ENCODE measurements around the gene SYT17. TPM values are rescaled to one million over a fixed set of nuclear protein-coding genes. Genes with fewer than 3 reads are reported as not detected.

Gene SYT17
- polyA plus RNA-seq, 2 of the 4 experiments (the other 2 are of a cell fraction) = 9.8 to 18.7 TPM

GRCh38 chr16:19173649-19174383 lies 5.8 kb downstream of the SYT17 start:
- CTCF ChIA-PET = interaction anchor here (0.8 to 1.6 kb wide), 6 partner anchors 8 to 329 kb away, joined by 3 to 8 read pairs (median 4); no protein-coding TSS in a partner anchor
- POLR2A ChIA-PET = no interaction called here
- peaks cover 6% of the 10 kb centered on the region; the same call in 1 of the 3 replicates for H3K4me1 ChIP-seq
- no peak overlapping the region for H3K4me2 ChIP-seq
- no peak overlapping the region for H3K27ac ChIP-seq
- ATAC-seq = no peak
- FAIRE-seq = no peak
- H3K9me3 ChIP-seq = no peaks in the 10 kb centered on the region
- no peak for DNase-seq (ENCODE audit: low read depth in 1 of 2, low spot score in 1 of 2)
- 90% methylated on average over 27 of the region's 27 CpGs for WGBS (ENCODE audit: missing lambda C conversion rate)
- TF ChIP-seq USF2 (IDR thresholded peaks at IDR 0.05) (no peak), SMC3 (IDR thresholded peaks at IDR 0.05) (no peak), ZNF302 (CRISPR knock-in tag; IDR thresholded peaks at IDR 0.05) (no peak), MAZ (IDR thresholded peaks at IDR 0.05; ENCODE audit: borderline replicate concordance, low read depth, low read length) (no peak), ELK1 (IDR thresholded peaks at IDR 0.05; ENCODE audit: low read depth, low read length) (no peak), RNF2 (IDR thresholded peaks at IDR 0.05; ENCODE audit: borderline replicate concordance, low read depth) (no peak), RAD21 (conservative IDR thresholded peaks at IDR 0.05 in 1 of 2, IDR thresholded peaks at IDR 0.05 in 1 of 2) (no peak), CBX2 (IDR thresholded peaks at IDR 0.05; ENCODE audit: borderline replicate concordance, low read depth) (no peak), PBX3 (IDR thresholded peaks at IDR 0.05) (no peak), EHMT2 (IDR thresholded peaks at IDR 0.05; ENCODE audit: low read depth) (no peak), CHD2 (IDR thresholded peaks at IDR 0.05; ENCODE audit: low read length, partially characterized antibody) (no peak), HDAC2 (IDR thresholded peaks at IDR 0.05) (no peak), POLR2AphosphoS2 (conservative IDR thresholded peaks at IDR 0.05; ENCODE audit: low read length) (no peak), ESRRA (IDR thresholded peaks at IDR 0.05; ENCODE audit: borderline replicate concordance, low read length) (no peak)
- no peak overlapping the region for H3K4me3 ChIP-seq

GRCh38 chr16:19174478-19174877 lies 6.4 kb downstream of the SYT17 start:
- POLR2A ChIA-PET = no interaction called here
- Histone ChIP-seq H3K27ac (no peak overlapping the region), H3K4me1 (no peaks in the 10 kb centered on the region), H3K4me3 (no peak overlapping the region), H3K4me2 (no peak overlapping the region), H3K9me3 (no peaks in the 10 kb centered on the region)
- FAIRE-seq (no peak), DNase-seq (ENCODE audit: low read depth in 1 of 2, low spot score in 1 of 2) (no peak), ATAC-seq (no peak)
- CTCF ChIA-PET = interaction anchor here (1.1 to 9.0 kb wide), 5 partner anchors 8 to 328 kb away, joined by 3 to 94 read pairs (median 4); no protein-coding TSS in a partner anchor
- TF ChIP-seq MAZ (IDR thresholded peaks at IDR 0.05; ENCODE audit: borderline replicate concordance, low read depth, low read length) (no peak), EHF (CRISPR knock-in tag; IDR thresholded peaks at IDR 0.05) (no peak), ZNF302 (CRISPR knock-in tag; IDR thresholded peaks at IDR 0.05) (no peak), ZC3H11A (IDR thresholded peaks at IDR 0.05) (no peak), MAX (IDR thresholded peaks at IDR 0.05) (no peak), BHLHE40 (IDR thresholded peaks at IDR 0.05; ENCODE audit: low read depth, low read length) (no peak), NFE2L2 (conservative IDR thresholded peaks at IDR 0.05; ENCODE audit: low read length) (no peak), GATA3 (IDR thresholded peaks at IDR 0.05; ENCODE audit: borderline replicate concordance) (no peak)
- WGBS (ENCODE audit: missing lambda C conversion rate) = 82% methylated on average over 3 of the region's 3 CpGs

Measured in A549 (cell line).